ENCODE data around the gene LIN7A.

DNA sequence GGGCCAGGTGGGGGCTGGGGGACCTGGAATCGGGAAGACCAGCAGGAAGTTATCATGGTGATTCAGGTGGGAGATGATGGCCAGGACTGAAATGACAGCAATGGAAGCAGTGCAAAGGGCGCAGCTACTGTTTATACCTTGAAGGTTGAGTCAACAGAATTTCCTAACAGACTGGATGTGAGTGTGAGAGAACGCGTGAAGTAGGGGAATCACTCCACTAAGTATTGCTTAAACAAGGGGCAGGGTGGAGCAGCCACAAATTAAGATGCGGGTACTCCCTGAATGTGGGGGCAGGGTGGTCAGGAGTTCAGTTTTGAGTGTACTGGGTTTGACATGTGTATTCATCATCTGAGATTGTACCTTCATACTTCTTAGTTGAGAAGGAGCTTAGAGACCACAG, 175.9 kb downstream of the LIN7A start:
- no peak for TF ChIP-seq CTCF (IDR thresholded peaks at IDR 0.05; ENCODE audit: insufficient read depth, low read length, poor library complexity, severe bottlenecking)
- no peak for TF ChIP-seq EZH2phosphoT487 (conservative IDR thresholded peaks at IDR 0.05; ENCODE audit: low read length)

Measured in SU-DHL-6 (cell line).